GM23338 (cell line): ENCODE measurements around the gene CD46. TPM values are rescaled to one million over a fixed set of nuclear protein-coding genes. Genes with fewer than 3 reads are reported as not detected.

Experiments
- ATAC-seq: fragments of 200-7000 bp; cut with Tn5 transposase; 3 replicates; pipeline ENCODE4 v1.9.1; 2020
- DNase-seq: peaks from one replicate; pipeline ENCODE4 v3.0.0-alpha.2; 2015; ENCODE audit warnings: low spot score
- H2AFZ ChIP-seq: fragments of 200-600 bp; sonication (generic); 2 replicates; pipeline ENCODE4 v1.8.0; 2016; ENCODE audit warnings: antibody characterized with exemption, mild to moderate bottlenecking, moderate library complexity
- H3F3A ChIP-seq: fragments of 200-600 bp; sonication (generic); replicated peaks from 2 replicates; pipeline ENCODE4 v1.8.0; 2017; ENCODE audit warnings: antibody characterized with exemption, mixed run types, low read depth
- H3K27ac ChIP-seq: fragments of 200-600 bp; sonication (generic); 2 replicates; pipeline ENCODE4 v1.6.1; 2016; ENCODE audit warnings: low read depth
- H3K27me3 ChIP-seq: fragments of 200-600 bp; sonication (generic); 2 replicates; pipeline ENCODE4 v1.8.0; 2016; ENCODE audit warnings: mild to moderate bottlenecking, mixed run types, moderate library complexity; ENCODE audit not compliant: insufficient read depth
- H3K36me3 ChIP-seq: fragments of 200-600 bp; sonication (generic); 2 replicates; pipeline ENCODE4 v1.8.0; 2016; ENCODE audit warnings: mild to moderate bottlenecking; ENCODE audit not compliant: insufficient read depth
- H3K4me1 ChIP-seq: fragments of 200-600 bp; sonication (generic); 2 replicates; pipeline ENCODE4 v1.8.0; 2016; ENCODE audit warnings: mild to moderate bottlenecking, moderate library complexity; ENCODE audit not compliant: insufficient read depth
- H3K4me2 ChIP-seq: fragments of 200-600 bp; sonication (generic); 2 replicates; pipeline ENCODE4 v1.7.1; 2017; ENCODE audit warnings: mixed run types
- H3K4me3 ChIP-seq: fragments of 200-600 bp; sonication (generic); 2 replicates; pipeline ENCODE4 v1.6.1; 2016; ENCODE audit warnings: mixed run types
- H3K79me2 ChIP-seq: fragments of 200-600 bp; sonication (generic); replicated peaks from 2 replicates; pipeline ENCODE4 v1.8.0; 2017; ENCODE audit warnings: mild to moderate bottlenecking; ENCODE audit not compliant: insufficient read depth
- H3K9me2 ChIP-seq: fragments of 200-600 bp; sonication (generic); 2 replicates; pipeline ENCODE4 v1.8.0; 2017; ENCODE audit not compliant: insufficient read depth
- H4K20me1 ChIP-seq: fragments of 200-600 bp; sonication (generic); replicated peaks from 2 replicates; pipeline ENCODE4 v1.8.0; 2017; ENCODE audit warnings: mild to moderate bottlenecking; ENCODE audit not compliant: insufficient read depth
- H3K27ac Mint-ChIP-seq: 2 replicates; pipeline ENCODE4 v1.8.0; 2020; ENCODE audit warnings: inconsistent platforms, mild to moderate bottlenecking, moderate library complexity, mixed read lengths
- H3K27me3 Mint-ChIP-seq: 3 replicates; pipeline ENCODE4 v1.8.0; 2022; ENCODE audit warnings: low read depth, mild to moderate bottlenecking, moderate library complexity, mixed read lengths, inconsistent platforms; ENCODE audit not compliant: insufficient read depth, poor library complexity
- H3K36me3 Mint-ChIP-seq: 3 replicates; pipeline ENCODE4 v1.8.0; 2021; ENCODE audit warnings: low read depth, mild to moderate bottlenecking, inconsistent platforms, moderate library complexity, mixed read lengths
- H3K4me1 Mint-ChIP-seq: 3 replicates; pipeline ENCODE4 v1.8.0; 2020; ENCODE audit warnings: mild to moderate bottlenecking, inconsistent platforms, mixed read lengths
- H3K4me3 Mint-ChIP-seq: 3 replicates; pipeline ENCODE4 v1.8.0; 2021; ENCODE audit warnings: moderate library complexity, mild to moderate bottlenecking, inconsistent platforms, mixed read lengths
- H3K9me3 Mint-ChIP-seq: 3 replicates; pipeline ENCODE4 v1.8.0; 2020; ENCODE audit warnings: moderate library complexity, mild to moderate bottlenecking, inconsistent platforms, mixed read lengths
- CTCF ChIP-seq, 2 experiments: fragments of 200-600 bp in 1 of 2; sonication (generic) in 1 of 2; conservative IDR thresholded peaks; 2 replicates each; pipeline versions ENCODE4 v1.5.1 to v1.6.1; 2016 to 2017; ENCODE audit warnings: antibody characterized with exemption in 2 of 2, low read depth in 2 of 2, mild to moderate bottlenecking in 2 of 2, moderate library complexity in 1 of 2
- EZH2 ChIP-seq: fragments of 200-600 bp; sonication (generic); IDR thresholded peaks from one replicate; pipeline ENCODE4 v1.8.0; 2017; ENCODE audit warnings: antibody characterized with exemption, mild to moderate bottlenecking, low read depth; ENCODE audit not compliant: unreplicated experiment
- EZH2phosphoT487 ChIP-seq: fragments of 200-600 bp; sonication (generic); IDR thresholded peaks from one replicate; pipeline ENCODE4 v1.8.1; 2018; ENCODE audit warnings: antibody characterized with exemption; ENCODE audit not compliant: unreplicated experiment
- JUNB ChIP-seq: IDR thresholded peaks from one replicate; pipeline ENCODE4 v1.6.1; 2016; ENCODE audit warnings: antibody characterized with exemption; ENCODE audit not compliant: unreplicated experiment
- NANOG ChIP-seq: IDR thresholded peaks from 2 replicates; pipeline ENCODE4 v1.6.1; 2016; ENCODE audit warnings: antibody characterized with exemption, borderline replicate concordance
- POLR2AphosphoS5 ChIP-seq: IDR thresholded peaks from 2 replicates; pipeline ENCODE4 v1.6.1; 2016; ENCODE audit warnings: antibody characterized with exemption, low read depth
- REST ChIP-seq: IDR thresholded peaks from one replicate; pipeline ENCODE4 v1.6.1; 2018; ENCODE audit warnings: antibody characterized with exemption; ENCODE audit not compliant: unreplicated experiment
- STAT1 ChIP-seq: IDR thresholded peaks from one replicate; pipeline ENCODE4 v1.6.1; 2016; ENCODE audit warnings: antibody characterized with exemption; ENCODE audit not compliant: unreplicated experiment
- ZNF114 ChIP-seq: fragments of 250-450 bp; sonication (Bioruptor Pico); IDR thresholded peaks from 2 replicates; pipeline ENCODE4 v1.5.0; 2020; ENCODE audit warnings: mild to moderate bottlenecking, moderate library complexity
- ZNF331 ChIP-seq: fragments of 250-450 bp; sonication (Bioruptor Pico); IDR thresholded peaks from 2 replicates; pipeline ENCODE4 v1.5.0; 2020; ENCODE audit warnings: low read depth, mild to moderate bottlenecking, moderate library complexity
- polyA plus RNA-seq: library from polyadenylated mRNA; unstranded; fragments of >200 nt; fragmentation: Nextera tagmentation; extraction: Ambion mirVana; gene quantifications from 2 replicates; pipeline ENCODE4 v1.2.1, GENCODE V29; 2016
- total RNA-seq: library from RNA; depleted of rRNA; stranded (reverse); fragments of >200 nt; shearing (Covaris generic); gene quantifications from 2 replicates; pipeline ENCODE4 v1.2.3, GENCODE V29; 2014
- TF ChIP-seq, protein P1 (sequence below): fragments of 250-450 bp; sonication (Bioruptor Pico); IDR thresholded peaks from 2 replicates; pipeline ENCODE4 v1.5.0; 2020; ENCODE audit warnings: mild to moderate bottlenecking, moderate library complexity
- TF ChIP-seq, protein P2 (sequence below): IDR thresholded peaks from 2 replicates; pipeline ENCODE4 v1.6.1; 2016; ENCODE audit warnings: antibody characterized with exemption

CD46 gene
- total and polyA plus RNA-seq, 2 experiments from 2014 or later: 199 to 209 TPM

- TF ChIP-seq, protein P1, sequence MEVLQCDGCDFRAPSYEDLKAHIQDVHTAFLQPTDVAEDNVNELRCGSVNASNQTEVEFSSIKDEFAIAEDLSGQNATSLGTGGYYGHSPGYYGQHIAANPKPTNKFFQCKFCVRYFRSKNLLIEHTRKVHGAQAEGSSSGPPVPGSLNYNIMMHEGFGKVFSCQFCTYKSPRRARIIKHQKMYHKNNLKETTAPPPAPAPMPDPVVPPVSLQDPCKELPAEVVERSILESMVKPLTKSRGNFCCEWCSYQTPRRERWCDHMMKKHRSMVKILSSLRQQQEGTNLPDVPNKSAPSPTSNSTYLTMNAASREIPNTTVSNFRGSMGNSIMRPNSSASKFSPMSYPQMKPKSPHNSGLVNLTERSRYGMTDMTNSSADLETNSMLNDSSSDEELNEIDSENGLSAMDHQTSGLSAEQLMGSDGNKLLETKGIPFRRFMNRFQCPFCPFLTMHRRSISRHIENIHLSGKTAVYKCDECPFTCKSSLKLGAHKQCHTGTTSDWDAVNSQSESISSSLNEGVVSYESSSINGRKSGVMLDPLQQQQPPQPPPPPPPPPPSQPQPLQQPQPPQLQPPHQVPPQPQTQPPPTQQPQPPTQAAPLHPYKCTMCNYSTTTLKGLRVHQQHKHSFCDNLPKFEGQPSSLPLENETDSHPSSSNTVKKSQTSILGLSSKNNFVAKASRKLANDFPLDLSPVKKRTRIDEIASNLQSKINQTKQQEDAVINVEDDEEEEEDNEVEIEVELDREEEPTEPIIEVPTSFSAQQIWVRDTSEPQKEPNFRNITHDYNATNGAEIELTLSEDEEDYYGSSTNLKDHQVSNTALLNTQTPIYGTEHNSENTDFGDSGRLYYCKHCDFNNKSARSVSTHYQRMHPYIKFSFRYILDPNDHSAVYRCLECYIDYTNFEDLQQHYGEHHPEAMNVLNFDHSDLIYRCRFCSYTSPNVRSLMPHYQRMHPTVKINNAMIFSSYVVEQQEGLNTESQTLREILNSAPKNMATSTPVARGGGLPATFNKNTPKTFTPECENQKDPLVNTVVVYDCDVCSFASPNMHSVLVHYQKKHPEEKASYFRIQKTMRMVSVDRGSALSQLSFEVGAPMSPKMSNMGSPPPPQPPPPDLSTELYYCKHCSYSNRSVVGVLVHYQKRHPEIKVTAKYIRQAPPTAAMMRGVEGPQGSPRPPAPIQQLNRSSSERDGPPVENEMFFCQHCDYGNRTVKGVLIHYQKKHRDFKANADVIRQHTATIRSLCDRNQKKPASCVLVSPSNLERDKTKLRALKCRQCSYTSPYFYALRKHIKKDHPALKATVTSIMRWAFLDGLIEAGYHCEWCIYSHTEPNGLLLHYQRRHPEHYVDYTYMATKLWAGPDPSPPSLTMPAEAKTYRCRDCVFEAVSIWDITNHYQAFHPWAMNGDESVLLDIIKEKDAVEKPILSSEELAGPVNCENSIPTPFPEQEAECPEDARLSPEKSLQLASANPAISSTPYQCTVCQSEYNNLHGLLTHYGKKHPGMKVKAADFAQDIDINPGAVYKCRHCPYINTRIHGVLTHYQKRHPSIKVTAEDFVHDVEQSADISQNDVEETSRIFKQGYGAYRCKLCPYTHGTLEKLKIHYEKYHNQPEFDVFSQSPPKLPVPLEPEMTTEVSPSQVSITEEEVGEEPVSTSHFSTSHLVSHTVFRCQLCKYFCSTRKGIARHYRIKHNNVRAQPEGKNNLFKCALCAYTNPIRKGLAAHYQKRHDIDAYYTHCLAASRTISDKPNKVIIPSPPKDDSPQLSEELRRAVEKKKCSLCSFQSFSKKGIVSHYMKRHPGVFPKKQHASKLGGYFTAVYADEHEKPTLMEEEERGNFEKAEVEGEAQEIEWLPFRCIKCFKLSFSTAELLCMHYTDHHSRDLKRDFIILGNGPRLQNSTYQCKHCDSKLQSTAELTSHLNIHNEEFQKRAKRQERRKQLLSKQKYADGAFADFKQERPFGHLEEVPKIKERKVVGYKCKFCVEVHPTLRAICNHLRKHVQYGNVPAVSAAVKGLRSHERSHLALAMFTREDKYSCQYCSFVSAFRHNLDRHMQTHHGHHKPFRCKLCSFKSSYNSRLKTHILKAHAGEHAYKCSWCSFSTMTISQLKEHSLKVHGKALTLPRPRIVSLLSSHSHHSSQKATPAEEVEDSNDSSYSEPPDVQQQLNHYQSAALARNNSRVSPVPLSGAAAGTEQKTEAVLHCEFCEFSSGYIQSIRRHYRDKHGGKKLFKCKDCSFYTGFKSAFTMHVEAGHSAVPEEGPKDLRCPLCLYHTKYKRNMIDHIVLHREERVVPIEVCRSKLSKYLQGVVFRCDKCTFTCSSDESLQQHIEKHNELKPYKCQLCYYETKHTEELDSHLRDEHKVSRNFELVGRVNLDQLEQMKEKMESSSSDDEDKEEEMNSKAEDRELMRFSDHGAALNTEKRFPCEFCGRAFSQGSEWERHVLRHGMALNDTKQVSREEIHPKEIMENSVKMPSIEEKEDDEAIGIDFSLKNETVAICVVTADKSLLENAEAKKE (CRISPR knock-in tag): no peak
- TF ChIP-seq ZNF114 (CRISPR knock-in tag) (no peak), ZNF331 (CRISPR knock-in tag) (no peak), POLR2AphosphoS5 (no peak)
These were observed 89.4 kb downstream of the CD46 start (continued) for GRCh38 chr1:207841293-207841692.

- no peak overlapping the region for H3K27ac ChIP-seq
- H3K4me2 ChIP-seq: no peak overlapping the region
- Mint-ChIP-seq H3K4me1 (peaks cover 7% of the 10 kb centered on the region; the same call in 2 of the 3 replicates), H3K4me3 (no peak overlapping the region), H3K9me3 (no peaks in the 10 kb centered on the region), H3K36me3 (no peaks in the 10 kb centered on the region), H3K27me3 (peaks cover under 1% of the 10 kb centered on the region), H3K27ac (no peak overlapping the region)
- no peaks in the 10 kb centered on the region for H3K36me3 ChIP-seq
- DNase-seq: no peak
- ATAC-seq: peak; percentile 36
- no peaks in the 10 kb centered on the region for H3K4me1 ChIP-seq
- no peaks in the 10 kb centered on the region for H3K27me3 ChIP-seq
- H3F3A ChIP-seq: no peaks in the 10 kb centered on the region
- no peaks in the 10 kb centered on the region for H3K79me2 ChIP-seq
- H2AFZ ChIP-seq: no peak overlapping the region
- no peaks in the 10 kb centered on the region for H3K9me2 ChIP-seq
- no peak overlapping the region for H3K4me3 ChIP-seq
- no peaks in the 10 kb centered on the region for H4K20me1 ChIP-seq
- TF ChIP-seq ZNF114 (CRISPR knock-in tag) (no peak), REST (no peak), ZNF331 (CRISPR knock-in tag) (no peak), EZH2 (no peak), STAT1 (no peak), CTCF (conservative IDR thresholded peaks at IDR 0.05; ENCODE audit: low read depth in 2 of 2) (no peak), NANOG (no peak), JUNB (no peak), EZH2phosphoT487 (no peak)
- TF ChIP-seq, protein P2, sequence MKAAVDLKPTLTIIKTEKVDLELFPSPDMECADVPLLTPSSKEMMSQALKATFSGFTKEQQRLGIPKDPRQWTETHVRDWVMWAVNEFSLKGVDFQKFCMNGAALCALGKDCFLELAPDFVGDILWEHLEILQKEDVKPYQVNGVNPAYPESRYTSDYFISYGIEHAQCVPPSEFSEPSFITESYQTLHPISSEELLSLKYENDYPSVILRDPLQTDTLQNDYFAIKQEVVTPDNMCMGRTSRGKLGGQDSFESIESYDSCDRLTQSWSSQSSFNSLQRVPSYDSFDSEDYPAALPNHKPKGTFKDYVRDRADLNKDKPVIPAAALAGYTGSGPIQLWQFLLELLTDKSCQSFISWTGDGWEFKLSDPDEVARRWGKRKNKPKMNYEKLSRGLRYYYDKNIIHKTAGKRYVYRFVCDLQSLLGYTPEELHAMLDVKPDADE: no peak
These were observed 90.0 kb downstream of the CD46 start for GRCh38 chr1:207841901-207842300.
